Ramos (cell line): Measurements from ENCODE around the gene ROBO1.
"Not testable (repeated sequence)": the region's sequence is repeated elsewhere in the genome, so short reads cannot be mapped to it uniquely, and the experiment has no call there.

Source experiments
- in situ Hi-C: fragments of 300-500 bp; cut with MboI; formaldehyde crosslinking; loops from one replicate; pipeline ENCODE4 v1.14.3; 2022; ENCODE audit warnings: low sequenced_read_pairs; ENCODE audit not compliant: unreplicated experiment

ROBO1 gene

DNA sequence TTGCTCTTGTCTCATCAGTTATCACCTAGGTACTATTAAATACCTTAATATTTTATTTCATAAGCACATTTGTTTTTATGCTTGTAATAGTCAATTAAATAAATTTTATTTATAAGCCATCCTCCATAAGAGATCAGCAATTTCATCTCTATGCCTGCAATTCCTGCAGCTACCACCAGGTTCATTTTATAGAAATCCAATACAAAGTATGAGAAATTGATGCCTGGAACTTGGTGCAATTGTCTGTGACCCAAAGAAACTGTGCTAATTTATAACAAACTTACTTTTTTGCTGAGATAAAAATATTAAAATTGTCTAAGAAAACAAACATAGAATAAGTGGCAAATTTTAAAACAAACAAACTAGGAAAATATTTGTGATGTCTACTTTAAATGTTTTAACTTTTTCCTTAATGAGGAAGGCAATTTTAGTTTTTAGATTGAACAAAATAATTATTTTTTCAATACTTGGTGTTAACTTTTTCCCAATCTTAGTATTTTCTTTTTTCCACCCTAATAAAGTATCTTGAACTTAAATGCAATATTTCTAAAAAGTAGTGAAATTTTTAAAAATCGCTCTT is 1026.6 kb downstream of the ROBO1 start:
- in situ Hi-C loops: no loop called here

- in situ Hi-C loops: no loop called here
Measured at GRCh38 chr3:78738833-78739232, 1029.0 kb downstream of the ROBO1 start.

DNA sequence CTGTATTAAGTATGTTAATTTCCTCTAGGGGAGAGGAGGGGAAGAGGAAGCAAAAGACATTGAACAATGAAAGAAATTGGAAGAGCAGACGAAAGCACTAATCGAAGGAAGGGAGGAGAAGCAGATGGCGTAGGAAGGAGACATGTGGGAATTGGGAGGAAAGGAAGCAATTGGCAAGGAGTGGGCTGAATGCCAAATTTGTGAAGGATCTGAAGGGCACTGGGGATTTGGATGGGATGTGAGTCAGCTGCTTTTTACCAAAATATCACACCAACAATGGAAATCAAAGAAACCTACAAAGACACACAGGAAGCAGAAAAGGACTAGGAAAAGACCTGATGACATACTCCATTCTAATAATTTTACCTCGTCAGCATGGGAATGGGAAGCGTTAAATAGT is 1029.8 kb downstream of the ROBO1 start:
- in situ Hi-C loops: no loop called here

DNA sequence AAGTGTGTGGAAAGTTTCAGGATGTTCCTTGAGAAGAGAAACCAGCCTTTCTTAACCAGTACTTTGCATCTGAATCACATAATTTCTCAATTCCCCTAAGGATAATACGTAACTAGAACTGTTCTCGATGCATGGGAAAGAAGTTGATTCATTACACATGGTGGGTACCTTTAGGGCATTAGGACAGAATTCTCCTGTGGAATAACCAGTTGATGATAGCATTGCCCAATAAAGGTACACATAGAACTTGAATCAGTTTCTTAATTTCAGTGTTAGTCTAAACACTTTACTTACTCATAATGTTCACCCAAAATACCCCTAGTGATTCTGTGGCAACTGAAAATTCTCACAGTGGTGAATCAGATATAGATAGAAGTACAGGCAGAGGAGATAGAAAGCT is 1030.9 kb downstream of the ROBO1 start:
- in situ Hi-C loops: no loop called here

DNA sequence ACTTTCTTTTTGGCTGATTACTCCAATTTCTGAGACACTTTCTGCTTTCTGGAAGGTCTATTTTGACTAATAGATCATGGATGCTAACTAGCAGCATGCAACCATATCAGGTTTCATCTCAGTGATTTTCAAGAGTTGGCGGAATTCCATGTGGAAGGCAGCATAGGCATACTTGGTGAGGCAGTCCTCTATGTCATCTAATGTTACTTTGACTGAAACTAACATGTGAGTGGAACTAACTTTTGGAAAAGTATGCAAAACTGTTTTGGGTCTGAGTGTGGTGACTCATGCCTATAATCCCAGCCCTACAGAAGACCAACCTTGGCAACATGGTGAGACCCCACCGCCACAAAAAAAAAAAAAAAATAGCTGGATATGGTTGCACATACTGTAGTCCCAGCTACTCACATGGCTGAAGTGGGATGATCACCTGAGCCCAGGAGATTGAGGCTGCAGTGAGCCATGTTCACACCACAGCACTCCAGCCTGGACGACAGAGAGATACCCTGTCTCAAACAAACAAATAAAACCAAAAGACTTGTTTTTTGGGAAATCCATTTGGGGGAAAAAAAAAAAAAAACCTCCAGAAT is 1033.7 kb downstream of the ROBO1 start:
- in situ Hi-C loops: no loop called here

DNA sequence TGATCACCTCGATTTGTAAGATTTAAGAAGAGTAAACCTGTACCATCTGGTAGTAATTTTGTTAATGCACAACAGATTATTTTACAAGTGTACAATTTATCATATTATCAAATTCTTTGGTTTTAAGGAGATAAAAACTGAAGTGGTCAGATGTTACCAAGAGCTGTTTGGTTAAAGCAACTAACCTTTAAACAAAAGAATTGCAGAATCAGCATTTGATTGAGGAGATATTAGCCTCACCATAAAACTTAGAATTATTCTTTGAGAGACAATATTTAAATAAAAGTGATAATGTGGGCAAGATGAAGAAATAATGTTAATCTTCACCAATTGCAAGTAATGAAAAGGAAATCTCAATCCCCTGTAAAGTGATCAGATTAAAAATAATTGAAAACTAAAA is 1034.9 kb downstream of the ROBO1 start:
- in situ Hi-C loops: no loop called here

DNA sequence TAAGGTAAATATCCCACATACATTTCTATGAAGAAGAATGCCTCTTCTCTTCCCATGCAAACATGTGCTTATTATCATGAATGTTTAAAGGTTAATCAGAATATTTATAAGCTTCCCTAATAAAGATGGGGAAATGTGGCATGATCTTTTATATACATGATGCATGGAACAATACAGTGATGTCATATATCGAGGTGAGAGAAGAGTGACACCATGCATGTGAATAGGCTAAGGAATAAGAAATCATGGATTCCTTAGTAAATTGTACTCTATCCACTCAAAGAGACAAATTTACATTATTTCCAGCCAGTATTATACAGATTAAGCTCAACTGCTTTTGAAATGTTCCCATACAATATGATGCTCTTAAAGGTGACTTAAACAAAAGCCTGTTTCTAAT is 1035.3 kb downstream of the ROBO1 start:
- in situ Hi-C loops: no loop called here

DNA sequence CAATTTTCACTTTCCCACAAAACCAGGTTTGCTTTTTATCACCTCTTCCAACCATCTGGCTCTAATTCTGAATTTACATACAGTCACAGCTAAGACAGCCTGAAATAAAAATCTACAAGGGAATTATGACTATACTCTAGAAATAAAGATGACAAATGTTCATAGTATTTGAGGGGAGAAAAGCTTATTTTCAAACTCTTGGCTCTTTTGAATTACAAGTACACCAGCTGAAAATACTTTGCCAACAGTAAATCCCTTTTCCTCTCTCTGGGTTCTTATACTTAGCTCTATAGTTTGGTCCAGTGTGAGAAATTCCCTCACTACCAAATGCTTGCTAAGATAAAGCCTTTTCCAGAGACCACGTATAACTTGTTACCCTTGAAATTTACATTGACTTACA is 1037.9 kb downstream of the ROBO1 start:
- in situ Hi-C loops: no loop called here

DNA sequence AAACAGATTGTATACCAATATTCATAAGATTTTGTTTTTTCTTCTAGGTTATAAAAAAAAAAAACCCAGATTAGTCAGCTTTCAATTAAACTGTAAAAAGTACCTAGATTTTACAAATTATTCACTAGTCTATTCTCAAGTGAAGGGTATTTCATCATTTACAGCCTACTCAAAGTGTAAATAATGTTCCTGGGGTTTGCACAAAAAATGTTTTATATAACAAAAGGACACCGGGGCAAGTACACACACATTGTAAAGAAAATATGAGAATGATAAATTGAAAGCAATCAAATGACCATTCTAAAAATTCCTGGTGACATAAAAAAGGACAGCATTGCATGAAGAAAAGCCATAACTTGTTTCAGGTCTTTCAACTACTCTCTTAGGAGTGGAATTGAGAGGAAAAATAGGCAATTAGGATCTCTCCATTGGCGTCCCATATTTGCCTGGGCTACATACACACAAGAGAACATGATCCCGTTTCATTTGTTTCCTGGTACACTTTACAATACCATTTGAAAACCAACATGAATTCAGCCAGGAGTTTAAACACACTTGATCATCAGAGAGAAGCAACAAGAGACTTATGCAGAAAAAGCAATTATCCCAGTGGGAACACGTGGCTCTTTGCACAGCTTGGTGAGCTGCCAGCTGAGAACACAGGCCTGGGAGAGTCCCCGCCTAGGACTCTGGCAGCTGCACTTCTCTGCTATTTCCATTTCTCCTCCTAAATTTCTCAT is 1039.2 kb downstream of the ROBO1 start:
- in situ Hi-C loops: no loop called here

DNA sequence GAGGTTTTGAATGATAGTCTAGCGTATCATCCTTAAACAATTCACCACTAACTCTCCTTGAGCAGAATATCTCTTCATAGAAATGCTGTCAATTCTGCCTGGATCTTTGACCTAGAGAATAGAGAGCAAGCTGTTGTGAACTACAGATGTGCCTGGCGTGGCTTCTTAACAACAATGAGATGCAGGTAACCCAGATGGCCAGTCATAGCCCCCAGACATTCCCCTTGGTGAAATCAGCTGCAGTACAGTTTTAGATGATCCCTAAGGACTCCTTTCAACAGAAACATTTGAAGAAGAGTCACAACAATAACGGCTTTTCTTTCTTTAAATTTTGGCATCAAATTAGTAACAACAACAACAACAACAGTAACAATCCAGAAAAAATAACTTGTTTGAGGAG is 1041.3 kb downstream of the ROBO1 start:
- in situ Hi-C loops: no loop called here

- in situ Hi-C loops: no loop called here
Measured at GRCh38 chr3:78725703-78726246, 1042.0 kb downstream of the ROBO1 start.

DNA sequence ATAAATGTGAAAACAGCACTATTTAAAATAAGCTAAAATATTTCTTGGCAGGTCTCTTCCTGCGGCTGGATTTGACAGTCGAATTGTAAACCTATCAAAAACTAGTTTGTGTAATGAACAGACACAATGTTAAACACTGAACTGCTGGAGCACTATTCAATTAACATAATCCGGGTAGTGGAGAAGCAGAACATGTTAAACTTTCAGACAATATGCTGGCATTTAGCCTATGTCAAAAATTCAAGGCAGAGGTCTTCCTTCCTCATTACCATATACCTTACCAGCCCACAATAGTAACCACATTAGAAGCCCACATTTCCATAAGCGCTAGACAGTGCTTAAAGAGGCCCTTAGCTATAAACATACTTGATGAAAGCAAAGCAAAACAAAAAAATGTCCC is 1042.9 kb downstream of the ROBO1 start:
- in situ Hi-C loops: no loop called here

- in situ Hi-C loops: not testable (repeated sequence)
Measured at GRCh38 chr3:78724364-78724763, 1043.4 kb downstream of the ROBO1 start.

- in situ Hi-C loops: no loop called here
Measured at GRCh38 chr3:78721771-78722543, 1045.8 kb downstream of the ROBO1 start.

GRCh38 chr3:78718707-78719106 is 1049.1 kb downstream of the ROBO1 start:
- in situ Hi-C loops: no loop called here

DNA sequence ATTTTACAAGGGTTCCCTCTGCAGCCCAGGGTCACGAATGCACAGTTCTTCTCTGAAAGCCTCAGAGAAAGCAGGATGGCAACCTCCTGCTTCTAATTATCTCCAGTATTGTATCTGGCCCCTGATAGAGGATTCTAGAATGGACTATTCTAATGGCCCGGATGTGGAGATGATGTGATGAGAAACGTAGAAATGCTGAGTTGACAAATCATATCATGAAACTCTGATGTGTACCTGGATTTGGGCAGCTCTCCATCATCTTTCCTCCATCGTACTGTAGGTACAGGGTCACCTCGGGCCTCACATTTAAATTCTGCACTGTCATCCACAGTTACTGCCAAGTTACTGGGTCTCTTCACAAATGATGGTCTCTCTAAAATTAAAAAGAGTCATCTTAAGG is 1050.8 kb downstream of the ROBO1 start:
- in situ Hi-C loops: no loop called here

GRCh38 chr3:78712941-78713340 is 1054.9 kb downstream of the ROBO1 start:
- in situ Hi-C loops: no loop called here

- in situ Hi-C loops: no loop called here
Measured at GRCh38 chr3:78712270-78712669, 1055.5 kb downstream of the ROBO1 start.

- in situ Hi-C loops: no loop called here
Measured at GRCh38 chr3:78708565-78709073, 1059.2 kb downstream of the ROBO1 start.

DNA sequence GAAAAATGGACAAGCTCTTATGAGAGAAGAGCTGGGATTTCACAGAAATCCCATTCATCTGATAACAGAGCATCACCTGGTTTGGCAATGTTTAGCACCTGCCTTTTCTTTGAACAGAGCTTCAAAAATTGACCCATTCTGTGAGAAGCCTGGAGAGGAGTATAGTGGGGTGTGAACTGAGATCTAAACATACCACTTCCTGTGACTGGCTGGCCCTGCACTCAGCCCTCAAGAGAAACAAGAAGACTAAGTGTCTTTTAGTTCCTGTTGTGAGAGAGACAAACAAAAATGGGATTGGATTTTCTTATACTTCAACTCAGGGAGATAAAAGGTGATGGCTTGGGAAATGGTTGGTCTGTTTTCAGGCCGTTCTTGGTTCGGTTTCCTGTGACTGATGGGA is 1060.2 kb downstream of the ROBO1 start:
- in situ Hi-C loops: no loop called here
